ENCODE results near the gene PRELID2.

DNA sequence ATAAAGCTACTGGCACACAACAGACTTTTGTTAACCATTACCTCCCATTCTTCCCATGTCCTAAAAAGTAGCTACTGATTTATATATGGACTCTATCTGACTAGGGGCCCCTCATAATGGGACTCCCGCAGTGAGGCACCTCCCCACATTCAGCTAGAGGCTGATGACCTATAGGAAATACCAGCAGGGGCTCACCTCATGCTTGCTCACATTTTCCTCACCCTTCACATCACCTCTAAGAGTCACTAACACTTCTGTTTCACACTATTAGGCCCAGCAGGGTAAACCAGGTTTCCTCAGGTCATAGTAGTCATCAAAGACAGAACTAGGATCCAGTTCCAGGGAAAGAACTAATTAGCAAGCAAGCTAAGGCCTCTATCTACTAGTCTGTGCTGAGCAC, 60.7 kb downstream of the PRELID2 start:
- no peak for TF ChIP-seq CTCF (IDR thresholded peaks at IDR 0.05; ENCODE audit: extremely low read depth in 1 of 2, insufficient read depth in 1 of 2, low read depth in 1 of 2, low read length in 2 of 2)
- no peak for TF ChIP-seq POLR2AphosphoS5 (IDR thresholded peaks at IDR 0.05; ENCODE audit: insufficient read depth, low read depth, low read length)
